Esophagus muscularis mucosa (tissue), 4 donors: ENCODE data around the gene TBC1D10A.

Source experiments
- CTCF ChIP-seq, 3 experiments: fragments of 200-600 bp in 2 of 3; fragments of 450-650 bp in 1 of 3; sonication (generic) in 2 of 3; IDR thresholded peaks; one replicate each; pipeline ENCODE4 v1.5.1; 2017 to 2019; ENCODE audit warnings: antibody characterized with exemption in 3 of 3, mild to moderate bottlenecking in 2 of 3, moderate library complexity in 1 of 3
- EP300 ChIP-seq: sonication (generic); formaldehyde crosslinking; IDR thresholded peaks from one replicate; pipeline ENCODE4 v1.6.1; 2017; ENCODE audit warnings: antibody characterized with exemption
- POLR2A ChIP-seq: fragments of 450-650 bp; IDR thresholded peaks from one replicate; pipeline ENCODE4 v1.6.1; 2017; ENCODE audit warnings: antibody characterized with exemption, moderate library complexity, mild to moderate bottlenecking, low read depth
- POLR2AphosphoS5 ChIP-seq, 2 donors: sonication (generic); formaldehyde crosslinking; IDR thresholded peaks; one replicate each; pipeline ENCODE4 v1.6.1; 2017; ENCODE audit warnings: antibody characterized with exemption in 2 of 2

- TF ChIP-seq CTCF (IDR thresholded peaks at IDR 0.05), result no peak
- TF ChIP-seq POLR2A, result no peak
- no peak for TF ChIP-seq POLR2AphosphoS5 (IDR thresholded peaks at IDR 0.05)
- TF ChIP-seq EP300, result no peak
Measured at GRCh38 chr22:30251711-30252110, 75.0 kb downstream of the TBC1D10A start.
